Measurements from ENCODE around the gene MGLL. TPM values are rescaled to one million over a fixed set of nuclear protein-coding genes. Genes with fewer than 3 reads are reported as not detected.

The MGLL gene
- total and polyA plus RNA-seq, 4 donors: 9.4 to 277 (median 74.2) TPM

DNA sequence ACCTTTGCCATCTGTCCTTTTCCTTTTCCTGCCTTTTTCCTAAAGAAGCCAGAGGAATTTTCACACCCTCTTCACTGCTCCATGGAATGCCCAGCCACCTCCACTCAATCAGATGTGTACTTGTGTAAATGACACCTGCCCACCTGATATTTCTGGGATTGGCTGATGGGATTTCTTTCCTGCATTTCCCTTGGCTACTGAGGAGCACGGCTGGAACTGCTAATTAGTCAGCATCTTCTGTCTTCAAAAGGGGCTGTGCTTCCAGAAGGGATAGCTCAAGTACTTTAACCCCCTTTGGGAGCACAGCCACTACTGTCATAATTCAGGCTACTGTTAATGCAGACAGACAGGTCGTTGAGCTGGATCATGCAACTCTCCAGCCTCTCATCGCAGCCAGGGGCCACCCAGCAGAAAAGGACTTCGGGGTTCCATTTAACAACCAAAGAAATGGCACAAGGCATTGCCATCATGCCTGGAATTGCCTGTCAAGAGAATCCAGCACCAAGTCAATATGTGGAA, 38.6 kb downstream of the MGLL start:
- Histone ChIP-seq H3K27me3 (ENCODE audit: control insufficient read depth in 4 of 4, insufficient read depth in 4 of 4, low read length in 3 of 4) (no peaks in the 10 kb centered on the region), H3K4me1 (ENCODE audit: control insufficient read depth in 4 of 4, insufficient read depth in 4 of 4, low read length in 3 of 4) (peaks cover 14 to 61% (median 48%) of the 10 kb centered on the region in 4 donors), H3K36me3 (ENCODE audit: control insufficient read depth in 4 of 4, insufficient read depth in 3 of 4, low read depth in 1 of 4, low read length in 3 of 4) (peaks cover 0 to 9% (median 7%) of the 10 kb centered on the region in 4 donors), H3K9me3 (ENCODE audit: control insufficient read depth in 4 of 4, low read length in 3 of 4) (no peaks in the 10 kb centered on the region), H3K4me3 (ENCODE audit: low read depth in 1 of 3, low read length in 3 of 3) (no peak overlapping the region), H3K9ac (ENCODE audit: low read depth in 1 of 2, low read length in 2 of 2) (no peak overlapping the region), H3K27ac (ENCODE audit: low read depth in 1 of 2, low read length in 2 of 2) (peak overlapping the region in 1 of 2 donors; percentile 58)
- TF ChIP-seq HNF4A (conservative IDR thresholded peaks at IDR 0.05) (no peak), GABPA (IDR thresholded peaks at IDR 0.05 in 1 of 2, conservative IDR thresholded peaks at IDR 0.05 in 1 of 2) (no peak), YY1 (IDR thresholded peaks at IDR 0.05) (no peak), TAF1 (conservative IDR thresholded peaks at IDR 0.05) (no peak), SP1 (IDR thresholded peaks at IDR 0.05) (no peak)
- TF ChIP-seq, protein P1, sequence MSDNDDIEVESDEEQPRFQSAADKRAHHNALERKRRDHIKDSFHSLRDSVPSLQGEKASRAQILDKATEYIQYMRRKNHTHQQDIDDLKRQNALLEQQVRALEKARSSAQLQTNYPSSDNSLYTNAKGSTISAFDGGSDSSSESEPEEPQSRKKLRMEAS (IDR thresholded peaks at IDR 0.05): no peak
- TF ChIP-seq, protein P2, sequence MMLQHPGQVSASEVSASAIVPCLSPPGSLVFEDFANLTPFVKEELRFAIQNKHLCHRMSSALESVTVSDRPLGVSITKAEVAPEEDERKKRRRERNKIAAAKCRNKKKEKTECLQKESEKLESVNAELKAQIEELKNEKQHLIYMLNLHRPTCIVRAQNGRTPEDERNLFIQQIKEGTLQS (IDR thresholded peaks at IDR 0.05): no peak
- TF ChIP-seq, protein P3, sequence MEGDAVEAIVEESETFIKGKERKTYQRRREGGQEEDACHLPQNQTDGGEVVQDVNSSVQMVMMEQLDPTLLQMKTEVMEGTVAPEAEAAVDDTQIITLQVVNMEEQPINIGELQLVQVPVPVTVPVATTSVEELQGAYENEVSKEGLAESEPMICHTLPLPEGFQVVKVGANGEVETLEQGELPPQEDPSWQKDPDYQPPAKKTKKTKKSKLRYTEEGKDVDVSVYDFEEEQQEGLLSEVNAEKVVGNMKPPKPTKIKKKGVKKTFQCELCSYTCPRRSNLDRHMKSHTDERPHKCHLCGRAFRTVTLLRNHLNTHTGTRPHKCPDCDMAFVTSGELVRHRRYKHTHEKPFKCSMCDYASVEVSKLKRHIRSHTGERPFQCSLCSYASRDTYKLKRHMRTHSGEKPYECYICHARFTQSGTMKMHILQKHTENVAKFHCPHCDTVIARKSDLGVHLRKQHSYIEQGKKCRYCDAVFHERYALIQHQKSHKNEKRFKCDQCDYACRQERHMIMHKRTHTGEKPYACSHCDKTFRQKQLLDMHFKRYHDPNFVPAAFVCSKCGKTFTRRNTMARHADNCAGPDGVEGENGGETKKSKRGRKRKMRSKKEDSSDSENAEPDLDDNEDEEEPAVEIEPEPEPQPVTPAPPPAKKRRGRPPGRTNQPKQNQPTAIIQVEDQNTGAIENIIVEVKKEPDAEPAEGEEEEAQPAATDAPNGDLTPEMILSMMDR (IDR thresholded peaks at IDR 0.05; ENCODE audit: low read depth, low read length, missing input control): no peak
- WGBS: 89% methylated on average over 4 of the region's 4 CpGs
- DNase-seq (ENCODE audit: low spot score): no peak

DNA sequence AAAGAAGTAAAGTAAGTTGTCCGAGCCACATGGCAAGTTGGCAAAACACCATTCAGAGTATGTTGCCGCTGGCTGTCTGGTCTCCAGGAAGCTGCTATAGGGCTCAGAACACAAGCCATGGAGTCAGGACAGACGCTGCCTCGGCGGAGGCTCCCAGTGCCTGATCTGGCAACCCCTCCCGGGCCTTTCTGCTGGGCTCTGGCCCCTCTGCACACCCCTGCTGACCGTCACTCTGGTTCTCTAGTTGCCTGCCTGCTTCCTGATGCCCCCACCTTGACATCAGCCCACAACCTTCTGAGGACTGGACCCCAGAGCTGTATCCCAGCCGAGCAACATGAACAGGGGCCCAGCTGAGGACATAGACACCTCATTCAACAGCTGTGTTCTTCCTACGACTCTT, 39.1 kb downstream of the MGLL start:
- Histone ChIP-seq H3K27ac (ENCODE audit: low read depth in 1 of 2, low read length in 2 of 2) (no peak overlapping the region), H3K4me1 (ENCODE audit: control insufficient read depth in 4 of 4, insufficient read depth in 4 of 4, low read length in 3 of 4) (peaks cover 14 to 58% (median 46%) of the 10 kb centered on the region in 4 donors), H3K4me3 (ENCODE audit: low read depth in 1 of 3, low read length in 3 of 3) (no peak overlapping the region), H3K9ac (ENCODE audit: low read depth in 1 of 2, low read length in 2 of 2) (no peak overlapping the region), H3K36me3 (ENCODE audit: control insufficient read depth in 4 of 4, insufficient read depth in 3 of 4, low read depth in 1 of 4, low read length in 3 of 4) (peaks cover 1 to 10% (median 7%) of the 10 kb centered on the region in 4 donors), H3K27me3 (ENCODE audit: control insufficient read depth in 4 of 4, insufficient read depth in 4 of 4, low read length in 3 of 4) (no peaks in the 10 kb centered on the region), H3K9me3 (ENCODE audit: control insufficient read depth in 4 of 4, low read length in 3 of 4) (no peaks in the 10 kb centered on the region)
- no peak for DNase-seq (ENCODE audit: low spot score)
- TF ChIP-seq SP1 (IDR thresholded peaks at IDR 0.05): no peak
- TF ChIP-seq RXRA (IDR thresholded peaks at IDR 0.05): no peak
- no peak for TF ChIP-seq TAF1 (conservative IDR thresholded peaks at IDR 0.05)
- TF ChIP-seq GABPA (IDR thresholded peaks at IDR 0.05 in 1 of 2, conservative IDR thresholded peaks at IDR 0.05 in 1 of 2): no peak
- TF ChIP-seq, protein P1 (IDR thresholded peaks at IDR 0.05): no peak
- TF ChIP-seq JUND (IDR thresholded peaks at IDR 0.05): no peak
- TF ChIP-seq EGR1 (IDR thresholded peaks at IDR 0.05; ENCODE audit: low read depth in 2 of 2): no peak
- no peak for TF ChIP-seq HNF4A (conservative IDR thresholded peaks at IDR 0.05)
- TF ChIP-seq, protein P3 (IDR thresholded peaks at IDR 0.05; ENCODE audit: low read depth, low read length, missing input control): no peak
- TF ChIP-seq YY1 (IDR thresholded peaks at IDR 0.05): no peak
- no peak for TF ChIP-seq FOXA2 (IDR thresholded peaks at IDR 0.05)
- TF ChIP-seq, protein P4, sequence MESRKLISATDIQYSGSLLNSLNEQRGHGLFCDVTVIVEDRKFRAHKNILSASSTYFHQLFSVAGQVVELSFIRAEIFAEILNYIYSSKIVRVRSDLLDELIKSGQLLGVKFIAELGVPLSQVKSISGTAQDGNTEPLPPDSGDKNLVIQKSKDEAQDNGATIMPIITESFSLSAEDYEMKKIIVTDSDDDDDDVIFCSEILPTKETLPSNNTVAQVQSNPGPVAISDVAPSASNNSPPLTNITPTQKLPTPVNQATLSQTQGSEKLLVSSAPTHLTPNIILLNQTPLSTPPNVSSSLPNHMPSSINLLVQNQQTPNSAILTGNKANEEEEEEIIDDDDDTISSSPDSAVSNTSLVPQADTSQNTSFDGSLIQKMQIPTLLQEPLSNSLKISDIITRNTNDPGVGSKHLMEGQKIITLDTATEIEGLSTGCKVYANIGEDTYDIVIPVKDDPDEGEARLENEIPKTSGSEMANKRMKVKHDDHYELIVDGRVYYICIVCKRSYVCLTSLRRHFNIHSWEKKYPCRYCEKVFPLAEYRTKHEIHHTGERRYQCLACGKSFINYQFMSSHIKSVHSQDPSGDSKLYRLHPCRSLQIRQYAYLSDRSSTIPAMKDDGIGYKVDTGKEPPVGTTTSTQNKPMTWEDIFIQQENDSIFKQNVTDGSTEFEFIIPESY (IDR thresholded peaks at IDR 0.05): no peak
- TF ChIP-seq, protein P2 (IDR thresholded peaks at IDR 0.05): no peak
- no peak for TF ChIP-seq FOXA1 (IDR thresholded peaks at IDR 0.05)
- no peak for TF ChIP-seq HNF4G (IDR thresholded peaks at IDR 0.05)
- TF ChIP-seq, protein P5, sequence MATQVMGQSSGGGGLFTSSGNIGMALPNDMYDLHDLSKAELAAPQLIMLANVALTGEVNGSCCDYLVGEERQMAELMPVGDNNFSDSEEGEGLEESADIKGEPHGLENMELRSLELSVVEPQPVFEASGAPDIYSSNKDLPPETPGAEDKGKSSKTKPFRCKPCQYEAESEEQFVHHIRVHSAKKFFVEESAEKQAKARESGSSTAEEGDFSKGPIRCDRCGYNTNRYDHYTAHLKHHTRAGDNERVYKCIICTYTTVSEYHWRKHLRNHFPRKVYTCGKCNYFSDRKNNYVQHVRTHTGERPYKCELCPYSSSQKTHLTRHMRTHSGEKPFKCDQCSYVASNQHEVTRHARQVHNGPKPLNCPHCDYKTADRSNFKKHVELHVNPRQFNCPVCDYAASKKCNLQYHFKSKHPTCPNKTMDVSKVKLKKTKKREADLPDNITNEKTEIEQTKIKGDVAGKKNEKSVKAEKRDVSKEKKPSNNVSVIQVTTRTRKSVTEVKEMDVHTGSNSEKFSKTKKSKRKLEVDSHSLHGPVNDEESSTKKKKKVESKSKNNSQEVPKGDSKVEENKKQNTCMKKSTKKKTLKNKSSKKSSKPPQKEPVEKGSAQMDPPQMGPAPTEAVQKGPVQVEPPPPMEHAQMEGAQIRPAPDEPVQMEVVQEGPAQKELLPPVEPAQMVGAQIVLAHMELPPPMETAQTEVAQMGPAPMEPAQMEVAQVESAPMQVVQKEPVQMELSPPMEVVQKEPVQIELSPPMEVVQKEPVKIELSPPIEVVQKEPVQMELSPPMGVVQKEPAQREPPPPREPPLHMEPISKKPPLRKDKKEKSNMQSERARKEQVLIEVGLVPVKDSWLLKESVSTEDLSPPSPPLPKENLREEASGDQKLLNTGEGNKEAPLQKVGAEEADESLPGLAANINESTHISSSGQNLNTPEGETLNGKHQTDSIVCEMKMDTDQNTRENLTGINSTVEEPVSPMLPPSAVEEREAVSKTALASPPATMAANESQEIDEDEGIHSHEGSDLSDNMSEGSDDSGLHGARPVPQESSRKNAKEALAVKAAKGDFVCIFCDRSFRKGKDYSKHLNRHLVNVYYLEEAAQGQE (IDR thresholded peaks at IDR 0.05): no peak
- WGBS: 95% methylated on average over 9 of the region's 9 CpGs
